Mesothelial cell of epicardium (in vitro differentiated cells): ENCODE results near the gene MAL. TPM values are rescaled to one million over a fixed set of nuclear protein-coding genes. Genes with fewer than 3 reads are reported as not detected.

Source experiments
- DNase-seq, 2 experiments: peaks; one replicate each; pipeline ENCODE4 v3.0.0; 2021; ENCODE audit warnings: low spot score in 2 of 2; ENCODE audit not compliant: unreplicated experiment in 2 of 2
- H3K27ac Mint-ChIP-seq: 2 replicates; pipeline ENCODE4 v1.8.0; 2021; ENCODE audit warnings: mixed read lengths
- H3K27me3 Mint-ChIP-seq: 2 replicates; pipeline ENCODE4 v1.8.0; 2021; ENCODE audit warnings: low read depth, mixed read lengths
- H3K36me3 Mint-ChIP-seq: 2 replicates; pipeline ENCODE4 v1.8.0; 2021; ENCODE audit warnings: mixed read lengths
- H3K4me1 Mint-ChIP-seq: 2 replicates; pipeline ENCODE4 v1.8.0; 2021; ENCODE audit warnings: mixed read lengths
- H3K4me3 Mint-ChIP-seq: 2 replicates; pipeline ENCODE4 v1.8.0; 2021; ENCODE audit warnings: mild to moderate bottlenecking, moderate library complexity, mixed read lengths
- H3K9me3 Mint-ChIP-seq: 2 replicates; pipeline ENCODE4 v1.8.0; 2021; ENCODE audit warnings: mixed read lengths
- total RNA-seq: library from RNA; stranded (reverse); gene quantifications from 3 replicates; pipeline ENCODE4 v1.2.1, GENCODE V29; 2021
- TF ChIP-seq, protein P1 (sequence below): fragments of 200-600 bp; sonication (generic); IDR thresholded peaks from one replicate; pipeline ENCODE4 v1.5.0; 2021; ENCODE audit warnings: antibody characterized with exemption; ENCODE audit not compliant: unreplicated experiment

The MAL gene
- total RNA-seq, 1 donor from 2014 or later, result not detected

DNA sequence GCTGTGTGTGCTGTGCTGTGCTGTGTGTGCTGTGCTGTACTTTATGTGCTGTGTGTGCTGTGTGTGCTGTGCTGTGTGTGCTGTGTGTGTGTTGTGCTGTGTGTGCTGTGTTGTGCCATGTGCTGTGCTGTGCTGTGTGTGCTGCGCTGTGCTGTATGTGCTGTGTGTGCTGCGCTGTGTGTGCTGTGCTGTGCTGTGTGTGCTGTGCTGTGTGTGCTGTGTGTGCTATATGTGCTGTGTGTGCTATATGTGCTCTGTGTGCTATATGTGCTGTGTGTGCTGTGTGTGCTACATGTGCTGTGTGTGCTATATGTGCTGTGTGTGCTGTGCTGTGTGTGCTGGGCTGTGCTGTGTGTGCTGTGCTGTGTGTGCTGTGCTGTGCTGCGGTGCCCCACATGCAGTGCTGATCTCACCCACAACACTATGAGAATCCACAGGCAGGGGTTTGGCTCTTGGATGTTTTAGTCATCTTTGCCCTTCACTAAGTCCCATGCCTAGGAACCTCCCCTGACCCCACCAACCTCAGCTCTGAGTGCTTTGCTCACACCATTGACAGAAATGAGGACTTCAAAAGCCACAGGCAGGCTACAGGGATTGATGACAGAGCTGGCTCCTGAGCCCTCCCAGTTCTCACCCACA lies 30.5 kb upstream of the MAL start:
- DNase-seq, result no peak
- Mint-ChIP-seq H3K36me3 (no peaks in the 10 kb centered on the region), H3K9me3 (no peaks in the 10 kb centered on the region), H3K4me3 (no peak overlapping the region), H3K27me3 (peaks cover 62% of the 10 kb centered on the region), H3K27ac (no peak overlapping the region), H3K4me1 (no peaks in the 10 kb centered on the region)
- TF ChIP-seq, protein P1, sequence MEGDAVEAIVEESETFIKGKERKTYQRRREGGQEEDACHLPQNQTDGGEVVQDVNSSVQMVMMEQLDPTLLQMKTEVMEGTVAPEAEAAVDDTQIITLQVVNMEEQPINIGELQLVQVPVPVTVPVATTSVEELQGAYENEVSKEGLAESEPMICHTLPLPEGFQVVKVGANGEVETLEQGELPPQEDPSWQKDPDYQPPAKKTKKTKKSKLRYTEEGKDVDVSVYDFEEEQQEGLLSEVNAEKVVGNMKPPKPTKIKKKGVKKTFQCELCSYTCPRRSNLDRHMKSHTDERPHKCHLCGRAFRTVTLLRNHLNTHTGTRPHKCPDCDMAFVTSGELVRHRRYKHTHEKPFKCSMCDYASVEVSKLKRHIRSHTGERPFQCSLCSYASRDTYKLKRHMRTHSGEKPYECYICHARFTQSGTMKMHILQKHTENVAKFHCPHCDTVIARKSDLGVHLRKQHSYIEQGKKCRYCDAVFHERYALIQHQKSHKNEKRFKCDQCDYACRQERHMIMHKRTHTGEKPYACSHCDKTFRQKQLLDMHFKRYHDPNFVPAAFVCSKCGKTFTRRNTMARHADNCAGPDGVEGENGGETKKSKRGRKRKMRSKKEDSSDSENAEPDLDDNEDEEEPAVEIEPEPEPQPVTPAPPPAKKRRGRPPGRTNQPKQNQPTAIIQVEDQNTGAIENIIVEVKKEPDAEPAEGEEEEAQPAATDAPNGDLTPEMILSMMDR, result no peak

DNA sequence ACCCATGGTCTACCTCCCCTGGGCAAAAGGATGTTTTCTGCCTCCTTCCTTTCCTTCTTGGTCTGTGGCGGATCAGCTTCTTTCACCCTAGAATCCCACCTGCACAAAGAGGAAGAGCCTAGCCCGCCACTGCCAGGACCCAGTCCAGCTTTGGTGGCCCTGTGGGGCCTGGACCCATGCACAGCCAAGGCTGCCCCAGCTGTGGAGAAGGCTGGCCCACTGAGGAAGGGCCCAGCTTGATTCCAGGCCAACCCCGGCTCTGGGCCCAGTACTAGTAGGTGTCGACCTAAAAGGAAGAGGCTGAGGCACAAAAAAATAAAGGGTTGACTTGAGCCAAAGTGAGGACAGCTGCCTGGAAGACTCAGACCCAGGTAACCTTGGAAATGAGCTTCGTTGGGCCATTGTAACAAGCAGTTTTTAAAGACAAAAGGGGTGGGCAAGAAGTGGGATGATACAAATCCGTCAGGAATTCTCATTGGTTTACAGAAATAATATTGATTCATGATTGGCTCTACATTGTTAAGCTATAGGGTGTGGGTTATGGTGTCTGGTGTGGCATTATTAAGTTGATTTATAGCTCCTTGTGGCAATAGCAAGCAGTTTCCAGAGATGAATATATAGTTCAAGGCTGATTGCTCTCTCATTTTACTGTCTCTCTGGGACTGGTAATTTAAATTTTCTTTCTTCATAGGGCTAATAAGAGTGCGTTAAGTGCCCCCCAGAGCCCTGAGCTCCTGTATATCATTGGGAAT lies 29.8 kb upstream of the MAL start:
- TF ChIP-seq, protein P1, result no peak
- DNase-seq, result no peak
- Mint-ChIP-seq H3K4me3 (no peak overlapping the region), H3K4me1 (no peaks in the 10 kb centered on the region), H3K27ac (no peak overlapping the region), H3K36me3 (no peaks in the 10 kb centered on the region), H3K27me3 (peaks cover 65% of the 10 kb centered on the region), H3K9me3 (no peaks in the 10 kb centered on the region)

DNA sequence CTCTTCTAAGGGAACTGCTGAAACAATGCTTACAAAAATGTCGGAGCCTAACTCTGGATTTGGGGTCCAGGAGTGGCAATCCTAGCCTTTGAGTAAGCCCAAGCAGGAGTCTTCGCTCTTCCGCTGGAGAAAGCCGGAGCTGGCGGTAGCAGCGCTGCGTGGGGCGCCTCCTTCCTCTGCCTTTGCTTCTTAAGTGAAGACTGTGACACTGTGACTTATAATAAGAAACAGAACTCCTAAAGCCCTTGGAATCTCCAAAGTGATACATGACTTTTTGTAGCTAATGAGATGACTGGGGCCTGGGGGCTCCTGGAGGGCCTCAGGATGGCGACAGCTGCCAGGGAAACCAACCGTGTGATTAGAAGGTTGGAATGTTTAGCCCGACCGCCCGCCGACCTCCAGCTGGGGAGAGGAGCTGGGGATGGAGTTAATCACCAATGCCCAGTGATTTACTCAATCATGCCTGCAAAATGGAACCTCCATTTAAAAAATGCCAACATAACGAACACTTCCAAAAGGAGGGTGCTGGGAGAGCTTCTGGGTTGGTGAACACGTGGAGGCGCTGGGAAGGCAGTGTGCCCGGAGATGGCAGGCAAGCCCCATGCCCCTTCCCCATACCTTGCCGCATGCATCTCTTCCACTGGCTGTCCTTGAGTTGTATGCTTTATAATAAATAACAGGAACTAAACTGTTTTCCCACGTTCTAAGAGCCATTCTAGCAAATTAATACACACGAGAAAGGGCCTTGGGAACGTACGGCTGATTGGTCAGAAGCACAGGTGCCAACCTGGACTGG lies 29.0 kb upstream of the MAL start:
- H3K4me3 Mint-ChIP-seq, result no peak overlapping the region
- H3K27me3 Mint-ChIP-seq, result peaks cover 67% of the 10 kb centered on the region
- no peaks in the 10 kb centered on the region for H3K4me1 Mint-ChIP-seq
- no peak for DNase-seq
- TF ChIP-seq, protein P1, result no peak
- H3K27ac Mint-ChIP-seq, result no peak overlapping the region
- no peaks in the 10 kb centered on the region for H3K9me3 Mint-ChIP-seq
- no peaks in the 10 kb centered on the region for H3K36me3 Mint-ChIP-seq

DNA sequence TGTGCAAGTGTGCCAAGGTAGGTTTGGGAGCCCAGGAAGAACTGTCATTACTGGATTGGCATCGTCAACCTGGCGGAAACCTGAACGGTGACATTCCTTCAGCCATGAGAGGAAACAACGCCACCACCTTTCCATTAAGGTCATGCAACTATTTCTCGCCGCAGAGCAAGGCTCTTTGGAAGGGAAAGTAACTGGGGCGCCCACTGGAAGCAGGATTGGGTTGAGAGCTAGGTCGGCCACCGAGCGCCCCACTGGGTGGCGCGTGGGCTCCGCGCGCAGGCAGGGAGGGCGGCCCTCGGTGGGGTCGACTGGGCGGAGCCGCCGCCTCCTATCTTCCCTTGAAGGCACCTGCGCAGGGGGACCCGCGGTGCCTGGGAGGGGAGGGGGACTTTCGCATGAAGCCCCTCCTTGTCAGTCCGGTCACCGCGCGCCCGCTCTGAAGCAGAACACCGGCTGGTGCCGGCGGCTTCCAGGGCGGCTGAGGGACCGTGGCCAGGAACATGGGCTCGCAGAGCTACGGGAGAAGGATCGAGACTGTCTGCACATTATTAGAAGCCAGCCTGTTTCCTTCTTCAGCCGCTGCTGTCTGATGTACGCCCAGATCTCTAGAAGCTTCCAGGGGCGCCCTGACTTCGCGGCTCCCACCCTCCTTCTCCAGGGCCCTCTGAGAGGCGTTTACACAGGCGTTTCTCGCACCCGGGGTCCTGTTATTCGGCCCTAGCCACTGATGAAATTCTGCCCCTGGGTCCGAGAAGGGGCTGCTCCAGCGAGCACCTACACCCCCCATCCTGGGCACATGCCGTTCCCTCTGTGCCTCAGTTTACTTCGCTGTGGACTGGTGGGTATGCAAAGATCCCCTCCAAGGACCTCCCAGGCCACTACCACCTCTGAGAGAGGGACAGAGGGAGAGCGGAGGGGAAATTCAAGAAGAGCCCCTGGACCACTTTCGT lies 27.3 kb upstream of the MAL start:
- Mint-ChIP-seq H3K9me3 (no peaks in the 10 kb centered on the region), H3K4me1 (no peaks in the 10 kb centered on the region), H3K27ac (no peak overlapping the region), H3K27me3 (peaks cover 64% of the 10 kb centered on the region), H3K36me3 (no peaks in the 10 kb centered on the region), H3K4me3 (no peak overlapping the region)
- TF ChIP-seq, protein P1, result no peak
- no peak for DNase-seq

DNA sequence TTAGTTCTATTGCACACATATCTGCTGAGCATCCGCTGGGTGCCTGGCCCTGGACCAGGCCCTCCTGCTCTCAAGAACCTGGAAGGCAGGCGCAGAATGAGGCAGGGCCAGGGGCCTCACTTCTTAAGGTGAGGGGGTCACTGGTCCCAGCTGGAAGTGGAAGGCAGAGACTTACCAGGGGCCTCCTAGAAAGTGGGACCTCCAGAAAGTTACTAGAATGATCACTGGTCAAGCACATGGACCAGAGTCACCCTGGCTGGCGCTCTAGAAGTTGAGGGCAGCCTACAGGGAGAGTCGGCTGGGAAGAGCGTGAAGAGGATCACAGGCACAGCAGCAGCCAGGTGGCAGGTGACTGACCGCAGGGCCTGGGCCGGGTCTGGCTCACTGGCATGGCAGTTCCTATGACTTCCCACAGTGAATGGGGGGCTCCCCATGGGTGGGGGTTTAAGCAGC lies 26.1 kb upstream of the MAL start:
- TF ChIP-seq, protein P1, result no peak
- Mint-ChIP-seq H3K36me3 (no peaks in the 10 kb centered on the region), H3K27ac (no peak overlapping the region), H3K4me1 (no peaks in the 10 kb centered on the region), H3K4me3 (no peak overlapping the region), H3K27me3 (peaks cover 55% of the 10 kb centered on the region), H3K9me3 (no peaks in the 10 kb centered on the region)
- no peak for DNase-seq
